PFSK-1 (cell line): ENCODE data around the gene PHKG1.

Experiments
- FOXP2 ChIP-seq: optimal IDR thresholded peaks from 2 replicates; pipeline ENCODE3; 2011; ENCODE audit warnings: borderline replicate concordance, control low read depth, inconsistent platforms; ENCODE audit not compliant: insufficient read depth; ENCODE audit errors: extremely low read length, extremely low read depth
- POLR2AphosphoS5 ChIP-seq: IDR thresholded peaks from 2 replicates; pipeline ENCODE4 v1.6.1; 2012; ENCODE audit warnings: low read depth, mild to moderate bottlenecking, control low read depth, low read length, moderate library complexity
- REST ChIP-seq, 2 experiments: IDR thresholded peaks; 2 replicates each; pipeline versions ENCODE4 v1.6.1 to v1.8.0; 2011 to 2012; ENCODE audit warnings: low read depth in 2 of 2, low read length in 2 of 2, control low read depth in 1 of 2, inconsistent platforms in 1 of 2, mild to moderate bottlenecking in 1 of 2, moderate library complexity in 1 of 2; ENCODE audit not compliant: insufficient read depth in 1 of 2
- SIN3A ChIP-seq: IDR thresholded peaks from 2 replicates; pipeline ENCODE4 v1.6.1; 2012; ENCODE audit warnings: mild to moderate bottlenecking, low read length, moderate library complexity, borderline replicate concordance; ENCODE audit not compliant: insufficient read depth
- TAF1 ChIP-seq: IDR thresholded peaks from 2 replicates; pipeline ENCODE4 v1.6.1; 2012; ENCODE audit warnings: low read length, control low read depth, borderline replicate concordance; ENCODE audit not compliant: insufficient read depth

Gene PHKG1

GRCh38 chr7:56086761-56087160 is 6.0 kb downstream of the PHKG1 start:
- TF ChIP-seq FOXP2 (no peak), REST (IDR thresholded peaks at IDR 0.05; ENCODE audit: insufficient read depth in 1 of 2, low read depth in 2 of 2, low read length in 2 of 2) (no peak), SIN3A (no peak), POLR2AphosphoS5 (no peak), TAF1 (no peak)

DNA sequence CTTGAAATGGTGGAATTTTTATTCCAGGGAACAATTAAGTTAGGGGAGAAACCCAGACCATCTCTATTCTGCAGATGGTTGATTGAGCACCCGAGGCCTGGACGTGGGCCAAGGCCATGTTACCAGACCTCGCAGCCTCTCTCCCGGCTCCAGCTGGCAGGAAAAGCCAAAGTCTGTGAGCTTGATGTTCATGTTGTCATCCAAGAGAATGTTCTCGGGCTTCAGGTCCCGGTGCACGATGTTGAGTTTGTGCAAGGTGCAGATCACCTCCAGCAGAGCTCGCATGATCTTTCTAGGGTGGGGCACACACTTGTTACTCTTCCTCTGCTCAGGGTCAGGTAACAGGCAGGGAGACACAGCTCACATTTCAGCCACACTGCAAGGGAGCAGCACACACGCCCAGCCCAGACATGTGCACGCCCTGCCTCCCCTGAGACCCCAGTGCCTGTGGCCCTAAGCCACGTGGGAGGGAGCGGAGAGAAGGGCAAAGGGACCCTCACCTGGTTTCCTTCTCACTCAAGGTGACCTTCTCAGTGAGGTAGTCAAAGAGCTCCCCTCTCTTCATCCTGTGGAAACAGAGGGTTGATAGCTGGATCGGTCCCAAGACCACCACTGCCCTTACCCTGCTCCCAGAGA is 9.5 kb downstream of the PHKG1 start:
- TF ChIP-seq REST (IDR thresholded peaks at IDR 0.05; ENCODE audit: insufficient read depth in 1 of 2, low read depth in 2 of 2, low read length in 2 of 2), result no peak
- no peak for TF ChIP-seq TAF1
- TF ChIP-seq FOXP2, result no peak
- no peak for TF ChIP-seq SIN3A
- no peak for TF ChIP-seq POLR2AphosphoS5

- TF ChIP-seq TAF1 (no peak), REST (IDR thresholded peaks at IDR 0.05; ENCODE audit: insufficient read depth in 1 of 2, low read depth in 2 of 2, low read length in 2 of 2) (no peak), FOXP2 (no peak), SIN3A (no peak), POLR2AphosphoS5 (no peak)
Observed at GRCh38 chr7:56081626-56082340, 11.0 kb downstream of the PHKG1 start.

GRCh38 chr7:56079450-56080185 is 13.1 kb downstream of the PHKG1 start:
- TF ChIP-seq SIN3A (no peak), TAF1 (no peak), POLR2AphosphoS5 (no peak), REST (IDR thresholded peaks at IDR 0.05; ENCODE audit: insufficient read depth in 1 of 2, low read depth in 2 of 2, low read length in 2 of 2) (no peak), FOXP2 (no peak)
